Chondrocyte (in vitro differentiated cells): Measurements from ENCODE around the gene GNPDA1. TPM values are rescaled to one million over a fixed set of nuclear protein-coding genes. Genes with fewer than 3 reads are reported as not detected.
A peak's percentile ranks its signal among the peaks of the same experiment; 100 is the strongest.

Source experiments
- DNase-seq: peaks from one replicate; pipeline ENCODE4 v3.0.0; 2021; ENCODE audit warnings: mixed read lengths, low spot score
- H3K27ac Mint-ChIP-seq: one replicate; pipeline ENCODE4 v1.8.0; 2021; ENCODE audit warnings: mild to moderate bottlenecking, moderate library complexity, mixed read lengths; ENCODE audit not compliant: unreplicated experiment
- H3K27me3 Mint-ChIP-seq: 2 replicates; pipeline ENCODE4 v1.8.0; 2021; ENCODE audit warnings: low read depth, mixed read lengths
- H3K36me3 Mint-ChIP-seq: 2 replicates; pipeline ENCODE4 v1.8.0; 2021; ENCODE audit warnings: low read depth, mixed read lengths
- H3K4me1 Mint-ChIP-seq: 2 replicates; pipeline ENCODE4 v1.8.0; 2021; ENCODE audit warnings: low read depth, mild to moderate bottlenecking, mixed read lengths
- H3K4me3 Mint-ChIP-seq: one replicate; pipeline ENCODE4 v1.8.0; 2021; ENCODE audit warnings: mild to moderate bottlenecking, moderate library complexity, mixed read lengths; ENCODE audit not compliant: unreplicated experiment
- H3K9me3 Mint-ChIP-seq: 2 replicates; pipeline ENCODE4 v1.8.0; 2021; ENCODE audit warnings: low read depth, mixed read lengths
- CTCF ChIP-seq: fragments of 200-600 bp; sonication (generic); IDR thresholded peaks from 2 replicates; pipeline ENCODE4 v1.5.0; 2021; ENCODE audit warnings: antibody characterized with exemption, mild to moderate bottlenecking, moderate library complexity
- total RNA-seq: library from RNA; stranded (reverse); gene quantifications from 3 replicates; pipeline ENCODE4 v1.2.1, GENCODE V29; 2021

The GNPDA1 gene
- total RNA-seq, 1 donor from 2014 or later: 34.5 TPM

GRCh38 chr5:141982626-141983025 is 30.2 kb downstream of the GNPDA1 start:
- TF ChIP-seq CTCF: no peak
- no peak for DNase-seq
- no peaks in the 10 kb centered on the region for H3K27me3 Mint-ChIP-seq
- no peaks in the 10 kb centered on the region for H3K9me3 Mint-ChIP-seq
- H3K4me1 Mint-ChIP-seq: no peaks in the 10 kb centered on the region
- no peak overlapping the region for H3K27ac Mint-ChIP-seq
- no peak overlapping the region for H3K4me3 Mint-ChIP-seq
- peaks cover 44% of the 10 kb centered on the region for H3K36me3 Mint-ChIP-seq

- no peaks in the 10 kb centered on the region for H3K9me3 Mint-ChIP-seq
- peaks cover 18% of the 10 kb centered on the region for H3K4me1 Mint-ChIP-seq
- H3K27me3 Mint-ChIP-seq: no peaks in the 10 kb centered on the region
- no peak for DNase-seq
- peaks cover 44% of the 10 kb centered on the region for H3K36me3 Mint-ChIP-seq
- no peak for TF ChIP-seq CTCF
- H3K27ac Mint-ChIP-seq: no peak overlapping the region
- H3K4me3 Mint-ChIP-seq: no peak overlapping the region
These were observed 34.4 kb downstream of the GNPDA1 start for GRCh38 chr5:141978389-141978788.

GRCh38 chr5:141976176-141976575 is 36.7 kb downstream of the GNPDA1 start:
- TF ChIP-seq CTCF: no peak
- Mint-ChIP-seq H3K27ac (no peak overlapping the region), H3K27me3 (no peaks in the 10 kb centered on the region), H3K9me3 (no peaks in the 10 kb centered on the region), H3K36me3 (peaks cover 39% of the 10 kb centered on the region), H3K4me1 (peaks cover 20% of the 10 kb centered on the region), H3K4me3 (no peak overlapping the region)
- DNase-seq: no peak

DNA sequence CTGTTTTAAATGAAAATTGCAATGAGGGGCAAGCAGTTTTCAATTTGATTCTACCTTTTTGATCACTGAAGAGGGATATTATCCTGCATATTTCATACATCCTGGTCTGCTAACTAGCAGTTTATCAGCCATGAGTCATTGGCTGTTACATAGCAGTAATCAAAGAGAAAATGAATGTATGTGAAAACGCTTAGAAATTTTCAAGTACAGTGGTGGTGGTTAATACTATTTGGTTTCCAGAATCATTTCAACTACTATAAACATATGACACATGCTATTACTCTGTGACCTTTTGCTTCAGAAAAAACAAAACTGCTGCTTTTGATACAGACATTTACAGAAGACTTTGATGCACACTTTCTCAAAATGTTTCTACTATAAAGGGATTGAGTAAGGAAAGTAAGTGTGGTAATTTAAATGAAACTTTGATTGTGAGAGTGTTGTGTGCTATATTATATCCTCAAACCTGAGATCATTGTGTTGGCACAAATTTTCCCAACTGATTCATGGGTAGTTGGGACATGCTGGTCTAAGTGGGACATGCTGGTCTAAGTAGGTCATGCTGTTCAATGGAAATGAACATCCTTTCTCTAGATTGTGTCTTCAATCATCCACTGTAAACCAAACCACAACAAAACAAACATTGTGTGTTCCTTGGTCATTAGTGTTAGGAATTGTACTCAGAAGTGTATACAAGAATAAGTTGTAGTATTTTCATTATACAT is 38.8 kb downstream of the GNPDA1 start:
- H3K4me3 Mint-ChIP-seq: no peak overlapping the region
- H3K9me3 Mint-ChIP-seq: no peaks in the 10 kb centered on the region
- DNase-seq: no peak
- no peak for TF ChIP-seq CTCF
- H3K27me3 Mint-ChIP-seq: no peaks in the 10 kb centered on the region
- peak overlapping the region; percentile 10 for H3K27ac Mint-ChIP-seq
- peaks cover 27% of the 10 kb centered on the region for H3K36me3 Mint-ChIP-seq
- H3K4me1 Mint-ChIP-seq: peaks cover 33% of the 10 kb centered on the region

DNA sequence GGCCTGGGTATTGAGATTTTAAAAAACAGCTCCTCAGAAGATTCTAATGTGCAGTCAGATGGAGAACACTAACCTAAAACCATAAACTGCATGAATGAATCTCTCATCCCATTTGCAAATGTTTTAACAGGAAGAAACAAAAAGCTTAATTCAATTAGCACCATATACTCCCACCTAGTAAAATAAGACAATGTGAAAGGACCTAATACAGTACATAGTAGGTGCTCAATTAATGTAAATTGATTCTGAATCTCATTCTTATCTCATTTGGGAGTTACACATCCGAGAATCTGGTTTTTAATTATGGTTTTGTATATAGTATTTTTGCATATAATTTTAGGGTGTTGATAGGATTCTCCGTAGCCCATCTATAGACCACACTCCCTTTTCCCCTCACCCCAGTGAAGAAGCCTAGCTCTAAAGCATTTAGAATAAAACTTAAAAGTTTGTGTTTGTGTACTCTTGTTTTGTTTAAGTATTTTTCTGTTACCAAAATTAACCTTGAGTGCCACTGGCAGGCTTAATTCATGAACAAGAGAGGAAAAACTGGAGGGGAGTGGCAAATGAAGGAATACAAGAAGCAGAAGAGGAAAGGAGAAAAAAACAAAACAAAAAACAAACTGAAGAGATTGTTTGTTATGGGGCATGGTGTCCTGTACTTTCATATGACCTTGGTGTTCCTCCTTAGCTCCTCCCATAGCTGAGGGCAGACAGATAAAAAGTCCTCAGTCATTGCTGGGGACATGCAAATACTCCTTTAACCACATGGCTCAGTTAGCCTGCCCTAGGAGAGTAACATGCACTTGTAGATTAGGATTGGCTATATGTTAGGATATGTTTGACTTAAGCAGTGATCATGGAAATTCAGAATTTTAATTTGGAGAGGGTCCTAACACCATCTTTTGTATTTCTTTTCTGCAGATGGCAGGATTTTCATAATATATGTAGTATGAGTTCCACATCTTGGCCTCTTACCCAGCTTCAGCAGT is 42.8 kb downstream of the GNPDA1 start:
- H3K36me3 Mint-ChIP-seq: peaks cover 12% of the 10 kb centered on the region
- H3K27ac Mint-ChIP-seq: peak overlapping the region; percentile 99
- H3K4me3 Mint-ChIP-seq: peak overlapping the region; percentile 96
- no peaks in the 10 kb centered on the region for H3K27me3 Mint-ChIP-seq
- no peaks in the 10 kb centered on the region for H3K9me3 Mint-ChIP-seq
- TF ChIP-seq CTCF: no peak
- peaks cover 34% of the 10 kb centered on the region for H3K4me1 Mint-ChIP-seq
- no peak for DNase-seq
